Activated gamma-delta T cell treated with anti-CD3 and anti-CD28 coated beads, Interleukin-2, amount 50 U/mL, for 16 hours (primary cell): ENCODE data around the gene RRAS2.
A peak's percentile ranks its signal among the peaks of the same experiment; 100 is the strongest.
"Not testable (repeated sequence)": the region's sequence is repeated elsewhere in the genome, so short reads cannot be mapped to it uniquely, and the experiment has no call there.

Experiments used
- DNase-seq: peaks from one replicate; pipeline ENCODE4 v3.0.0-alpha.2; 2020; ENCODE audit warnings: low read depth

The RRAS2 gene

DNA sequence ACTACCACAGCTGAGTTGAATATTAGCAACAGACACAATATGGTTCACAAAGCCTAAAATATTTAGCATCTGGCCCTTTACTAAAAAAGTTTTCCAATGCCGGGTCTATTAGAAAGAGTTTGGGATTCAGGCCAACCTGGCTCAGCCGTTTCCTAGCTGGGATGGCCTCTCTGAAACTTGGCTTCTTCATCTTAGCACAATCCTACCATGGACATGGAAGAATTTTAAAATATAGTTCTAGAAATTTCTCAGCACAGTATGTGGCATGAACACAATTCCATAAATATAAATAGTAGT lies 103.8 kb downstream of the RRAS2 start:
- no peak for DNase-seq

DNA sequence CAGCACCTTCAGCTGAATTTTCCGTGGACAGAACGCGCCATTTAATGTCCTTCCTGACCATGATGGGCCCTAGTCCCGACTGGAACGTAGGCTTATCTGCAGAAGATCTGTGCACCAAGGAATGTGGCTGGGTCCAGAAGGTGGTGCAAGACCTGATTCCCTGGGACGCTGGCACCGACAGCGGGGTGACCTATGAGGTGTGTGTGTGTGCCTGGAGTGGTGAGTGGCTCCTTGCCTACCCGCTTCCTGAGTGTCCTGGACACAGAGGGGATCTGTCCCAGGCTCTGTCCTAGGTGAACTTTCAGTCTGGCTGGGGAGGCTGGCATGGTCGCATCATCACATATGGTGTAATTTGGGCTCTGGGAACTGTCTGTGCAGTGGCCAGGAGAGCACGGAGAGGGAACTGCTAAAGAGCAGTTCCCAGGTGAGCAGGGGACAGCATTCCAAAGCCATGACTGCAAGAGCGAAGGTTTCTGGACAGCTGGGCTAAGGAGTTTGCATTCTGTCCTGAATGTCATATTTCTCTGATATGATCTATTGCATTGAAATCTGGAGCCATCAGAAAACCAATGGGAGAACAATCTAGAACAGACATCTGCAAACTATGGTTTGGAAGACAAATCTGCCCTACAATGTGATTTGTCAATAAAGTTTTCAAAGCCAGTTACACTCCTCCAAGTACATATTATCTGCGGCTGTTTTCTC lies 104.3 kb downstream of the RRAS2 start:
- DNase-seq = no peak

DNA sequence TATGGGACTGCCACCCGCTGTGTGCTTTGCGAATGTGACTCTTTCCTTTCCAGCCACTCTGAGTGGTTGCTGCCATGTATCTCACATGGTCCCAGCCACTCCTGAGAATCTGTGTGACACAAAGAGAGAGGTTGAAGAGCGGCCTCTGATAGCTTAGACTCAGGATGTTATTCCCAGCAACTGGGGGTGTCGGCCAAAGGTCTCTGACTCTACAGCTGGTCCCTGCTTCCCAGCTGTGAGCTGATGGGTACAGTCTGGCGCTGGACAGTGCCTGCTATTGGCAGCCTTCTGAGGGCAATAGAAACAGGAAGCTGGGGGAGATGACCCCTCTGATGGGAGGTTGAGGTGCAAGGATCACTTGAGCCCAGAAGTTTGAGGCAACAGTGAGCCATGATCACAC lies 105.1 kb downstream of the RRAS2 start:
- no peak for DNase-seq

DNA sequence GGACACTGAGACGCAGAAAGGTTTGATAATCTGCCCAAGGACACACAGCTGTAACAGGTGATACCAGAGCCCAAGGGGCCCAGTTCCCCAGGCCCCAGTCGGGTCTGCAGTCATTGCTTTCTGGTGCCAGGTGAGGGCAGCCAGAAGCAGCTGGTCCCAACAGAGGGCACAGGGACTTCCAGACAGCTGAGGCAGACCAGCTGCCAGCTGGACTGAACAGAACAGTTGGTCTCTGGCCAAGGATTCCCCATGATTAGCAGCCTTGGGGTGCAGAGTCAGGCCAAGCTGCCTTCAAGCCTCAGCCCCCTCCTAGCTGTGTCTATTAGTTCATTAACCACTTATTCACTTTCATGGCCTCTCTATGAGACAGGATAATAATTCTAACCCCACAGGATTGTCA lies 105.6 kb downstream of the RRAS2 start:
- no peak for DNase-seq

DNA sequence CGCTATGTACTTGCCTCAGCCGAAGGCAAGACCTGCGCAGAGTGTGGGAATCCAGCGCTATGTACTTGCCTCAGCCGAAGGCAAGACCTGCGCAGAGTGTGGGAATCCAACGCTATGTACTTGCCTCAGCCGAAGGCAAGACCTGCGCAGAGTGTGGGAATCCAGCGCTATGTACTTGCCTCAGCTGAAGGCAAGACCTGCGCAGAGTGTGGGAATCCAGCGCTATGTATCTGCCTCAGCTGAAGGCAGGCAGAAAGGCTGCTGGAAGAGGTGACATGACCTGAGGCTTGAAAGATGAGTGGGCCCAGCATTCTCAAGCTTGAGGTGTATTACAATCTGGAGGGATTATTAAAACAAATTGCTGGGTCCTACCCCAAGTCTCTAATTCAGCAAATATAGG lies 106.5 kb downstream of the RRAS2 start:
- not testable (repeated sequence) for DNase-seq

DNA sequence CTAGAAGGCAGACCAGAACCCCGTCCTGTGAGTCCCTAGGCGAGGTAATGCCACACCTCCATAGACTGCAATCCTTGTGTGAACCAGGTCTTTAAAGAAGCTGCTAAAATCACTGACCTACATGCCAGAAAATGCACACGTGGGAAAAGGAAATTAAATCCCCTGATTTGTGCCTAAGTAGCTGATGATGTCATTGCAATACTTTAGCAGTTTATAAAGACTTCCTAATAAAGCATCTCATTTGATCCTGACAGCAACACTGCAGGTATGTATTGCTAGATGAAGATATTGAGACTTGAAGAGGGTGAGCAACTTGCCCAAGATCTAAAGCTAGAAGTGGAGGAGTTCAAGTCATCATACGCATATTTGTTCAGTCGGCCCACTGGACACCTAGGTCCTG lies 107.2 kb downstream of the RRAS2 start:
- no peak for DNase-seq

DNA sequence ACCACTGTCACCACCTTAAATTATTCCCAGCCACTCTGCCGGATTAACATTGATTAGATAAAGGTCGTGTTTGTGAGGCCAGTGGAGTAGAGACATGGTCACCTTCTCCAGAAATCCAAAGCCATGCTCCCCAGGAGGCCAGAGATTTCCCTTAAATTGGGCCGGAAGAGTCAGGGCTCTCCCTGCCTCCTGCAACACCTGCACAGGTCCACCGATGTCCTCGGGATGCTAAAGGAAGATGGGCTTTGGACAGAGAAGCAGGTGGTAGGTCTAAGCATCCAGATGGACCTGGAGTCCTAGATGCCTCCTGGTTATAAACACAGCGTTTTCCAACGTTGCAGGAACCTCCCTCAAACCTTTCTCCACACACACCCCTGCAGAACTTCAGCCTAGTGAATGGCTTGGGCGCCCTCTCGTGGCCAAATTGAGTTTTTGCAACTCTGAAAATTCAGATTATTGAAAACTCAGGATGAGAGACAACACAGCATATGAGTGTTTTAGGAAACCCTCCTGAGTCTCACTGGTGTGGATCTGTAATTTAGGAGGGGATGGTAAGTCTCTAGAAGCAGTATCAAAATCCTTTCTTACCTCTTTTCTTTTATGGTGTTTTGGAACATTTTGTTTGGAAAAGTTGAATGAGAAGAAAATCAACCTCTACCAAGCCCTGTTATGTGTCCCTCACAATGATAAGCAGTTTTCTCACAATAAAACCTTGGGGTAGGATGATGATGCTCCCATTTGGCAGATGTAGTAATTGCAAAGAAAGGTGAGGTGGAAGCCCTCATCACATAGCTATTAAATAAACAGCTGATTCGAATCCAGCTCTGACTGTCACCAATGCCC lies 109.6 kb downstream of the RRAS2 start:
- peak; percentile 54 for DNase-seq

DNA sequence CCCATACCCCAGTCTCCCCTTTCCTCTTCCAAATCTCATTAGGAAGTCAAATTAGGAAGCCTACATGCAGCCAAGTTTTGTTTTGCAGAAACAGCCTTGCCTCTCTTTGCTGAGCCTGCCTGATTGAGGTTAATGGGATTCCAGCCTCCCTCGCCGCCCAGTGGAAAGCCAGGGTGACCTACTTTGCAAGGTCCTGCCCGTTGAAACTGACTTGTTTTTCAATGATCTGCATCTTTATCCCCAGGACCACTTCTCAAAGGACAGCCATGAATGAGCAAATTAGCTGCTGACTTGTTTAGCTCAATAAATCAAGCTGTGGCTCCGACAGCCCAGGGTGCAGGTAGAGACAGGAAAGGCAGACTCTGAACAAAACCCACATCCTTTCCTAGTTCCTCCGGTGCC lies 110.4 kb downstream of the RRAS2 start:
- no peak for DNase-seq

DNA sequence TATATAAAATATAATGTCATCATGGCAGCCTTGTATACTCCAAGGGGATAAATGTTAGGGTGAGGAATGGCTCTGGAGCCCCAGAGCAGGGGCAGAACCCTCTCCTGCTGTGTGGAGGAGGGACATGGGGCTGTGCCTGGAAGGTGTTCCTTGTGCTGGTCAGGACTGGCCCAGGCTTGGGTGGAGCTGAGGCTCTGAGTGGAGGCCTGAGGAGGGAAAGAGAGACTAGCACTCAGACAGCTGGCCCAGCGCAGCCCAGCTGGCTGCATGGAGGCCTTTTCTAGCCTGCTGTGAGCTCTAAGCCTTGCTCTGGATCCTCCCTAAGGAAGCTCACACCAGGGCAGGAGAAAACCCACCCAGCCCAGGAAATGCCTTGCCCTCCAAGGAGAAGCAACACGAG lies 113.5 kb downstream of the RRAS2 start:
- no peak for DNase-seq

DNA sequence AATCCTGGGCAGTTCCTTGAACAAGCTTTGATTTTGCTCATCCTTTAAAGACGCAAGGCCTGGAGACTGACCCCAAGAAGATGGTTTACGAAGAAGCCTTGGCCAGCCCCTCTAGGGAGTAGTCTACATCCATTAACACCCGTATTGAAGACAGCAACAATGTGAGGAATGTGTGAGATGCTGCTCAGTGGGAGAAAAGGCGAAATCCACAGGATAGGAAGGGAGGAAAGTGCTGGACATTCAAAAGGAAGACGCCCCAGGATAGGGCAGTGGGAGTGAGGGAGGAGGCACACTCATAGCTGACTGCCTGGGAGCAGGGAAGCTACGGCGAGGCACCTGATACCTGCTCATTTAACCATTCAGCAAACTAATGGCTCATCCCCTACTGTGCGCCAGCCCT lies 114.1 kb downstream of the RRAS2 start:
- DNase-seq = no peak

DNA sequence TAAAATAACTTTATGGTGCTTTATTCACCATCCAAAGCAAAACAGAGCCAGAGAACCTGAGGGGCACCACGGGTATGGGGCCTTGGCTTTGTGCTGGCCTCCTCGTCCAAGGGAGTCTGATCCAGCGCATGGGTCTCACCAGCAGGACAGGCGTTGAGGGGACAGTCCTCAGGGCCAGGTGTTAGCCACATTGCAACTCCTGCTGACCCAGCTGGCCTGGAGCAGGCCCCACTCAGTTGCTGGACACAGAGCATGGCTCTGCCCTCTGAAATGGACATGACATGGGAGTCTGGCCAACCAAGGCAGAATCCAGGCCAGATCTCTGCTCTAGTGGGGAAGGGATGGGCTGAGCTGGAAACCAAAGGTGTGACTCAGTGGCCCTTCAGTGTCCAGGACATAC lies 116.2 kb downstream of the RRAS2 start:
- no peak for DNase-seq

DNA sequence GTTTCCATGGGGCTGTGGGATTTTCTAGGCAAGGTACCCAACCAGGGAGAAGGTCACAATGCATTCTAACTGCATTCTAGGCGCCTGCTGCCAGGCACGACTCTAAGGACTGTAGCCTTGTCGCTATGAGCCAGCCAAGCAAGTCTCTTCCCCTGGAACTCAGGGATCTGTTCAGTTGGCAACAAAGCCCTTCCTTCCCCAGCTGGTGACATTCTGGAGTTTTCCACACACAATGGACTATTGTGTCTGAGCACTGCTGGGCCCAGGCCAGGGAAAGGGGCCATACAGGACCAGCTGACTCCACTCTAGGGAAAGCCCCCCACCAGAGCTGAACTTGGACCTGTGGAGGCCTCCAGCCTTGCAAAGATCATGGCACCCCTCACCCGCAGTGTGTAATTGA lies 116.8 kb downstream of the RRAS2 start:
- no peak for DNase-seq

DNA sequence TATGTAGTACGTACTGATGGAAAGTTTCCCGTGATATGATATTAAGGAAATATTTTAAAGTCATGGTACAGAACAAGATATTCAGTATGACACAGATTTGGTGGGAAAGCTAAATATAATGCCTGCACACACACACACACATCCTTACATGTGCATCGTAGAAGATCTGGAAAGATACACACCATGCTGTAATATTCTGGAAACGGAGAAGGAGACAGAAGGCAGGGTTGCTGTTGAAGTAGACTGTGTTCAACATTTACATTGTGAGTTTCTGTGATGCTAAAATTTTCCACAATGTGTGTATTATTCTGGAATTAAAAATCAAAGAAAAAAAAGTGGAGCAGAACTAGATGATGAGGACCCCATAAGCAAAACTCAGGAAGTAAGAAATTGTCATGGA lies 118.0 kb downstream of the RRAS2 start:
- DNase-seq = no peak

DNA sequence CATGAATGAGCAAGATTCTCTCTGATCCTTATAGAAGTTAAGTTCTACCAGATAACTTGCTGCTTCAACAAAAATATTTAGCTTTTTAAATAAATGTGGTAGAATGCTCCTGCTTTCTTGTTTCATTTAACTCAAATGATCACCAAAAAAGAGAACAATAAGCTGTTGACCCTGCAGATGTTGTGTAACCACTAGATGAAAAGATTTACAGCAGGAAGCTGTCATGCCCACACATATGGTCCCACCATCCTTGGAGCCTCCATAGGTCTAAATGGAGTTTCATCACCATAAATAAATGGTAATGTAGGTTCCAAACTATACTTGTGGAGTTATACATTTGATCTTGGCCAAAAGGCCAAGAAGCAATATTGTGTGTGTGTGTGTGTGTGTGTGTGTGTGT lies 118.8 kb downstream of the RRAS2 start:
- DNase-seq = no peak

DNA sequence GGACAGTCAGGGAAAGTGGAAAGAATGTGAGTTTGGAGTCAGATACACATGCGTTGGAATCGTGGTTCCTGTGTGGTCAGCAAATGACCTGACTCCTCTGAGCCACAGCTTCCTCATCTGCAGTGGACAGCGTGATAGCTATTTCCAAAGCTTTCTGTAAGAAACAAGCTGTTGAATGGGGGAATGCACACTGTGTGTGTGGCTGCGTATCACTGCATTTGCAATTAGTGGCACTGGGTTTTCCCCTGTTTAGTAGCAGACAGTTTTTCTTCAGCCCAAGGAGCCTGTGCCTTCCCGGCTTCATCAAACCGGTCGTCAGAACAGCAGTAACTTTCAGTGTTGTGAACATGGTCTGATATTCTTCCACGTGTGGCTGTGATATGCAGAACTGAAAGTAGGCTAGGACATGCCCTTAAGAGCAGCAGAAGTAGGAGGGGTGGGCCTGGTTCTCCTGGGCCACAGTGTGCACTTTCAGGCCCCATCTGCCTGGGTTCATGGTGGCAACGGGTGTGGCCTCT lies 121.5 kb downstream of the RRAS2 start:
- no peak for DNase-seq

DNA sequence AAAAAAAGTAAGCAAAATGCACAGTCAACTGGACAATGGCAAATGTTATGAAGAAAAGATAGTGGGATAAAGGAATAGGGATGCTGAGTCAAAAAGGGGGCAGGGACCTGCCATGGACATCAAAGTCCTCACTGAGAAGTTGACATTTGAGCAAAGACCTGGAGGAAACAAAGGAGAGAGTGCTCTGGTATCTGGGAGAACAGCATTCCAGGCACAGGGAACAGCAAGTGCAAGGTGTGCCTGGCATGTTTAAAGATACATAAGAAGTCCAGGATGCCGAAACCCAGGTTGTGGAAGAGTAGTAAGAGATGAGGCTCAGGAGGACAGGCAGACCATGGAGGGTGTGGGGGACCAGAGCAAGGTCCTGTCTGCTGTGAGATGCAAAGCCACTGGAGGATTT lies 123.3 kb downstream of the RRAS2 start:
- DNase-seq = no peak

DNA sequence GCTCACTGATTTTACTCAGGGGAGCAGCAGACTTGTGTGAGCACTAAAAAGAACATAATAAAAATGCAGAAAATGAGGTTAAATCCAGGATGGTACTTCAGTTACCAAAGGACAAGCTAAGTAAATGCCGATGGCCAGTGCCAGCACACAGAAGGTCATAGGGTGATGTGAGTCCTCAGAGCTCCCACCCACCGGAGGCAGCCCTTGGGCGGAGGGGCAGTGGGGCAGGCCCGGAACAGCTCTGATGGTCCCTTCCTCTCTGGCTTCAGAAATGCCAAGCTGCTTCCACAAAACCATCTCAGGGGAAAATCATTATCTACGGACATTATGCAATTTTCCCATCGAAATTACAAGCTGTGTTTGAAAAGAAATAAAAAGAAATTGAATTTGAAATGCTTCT lies 124.5 kb downstream of the RRAS2 start:
- no peak for DNase-seq

DNA sequence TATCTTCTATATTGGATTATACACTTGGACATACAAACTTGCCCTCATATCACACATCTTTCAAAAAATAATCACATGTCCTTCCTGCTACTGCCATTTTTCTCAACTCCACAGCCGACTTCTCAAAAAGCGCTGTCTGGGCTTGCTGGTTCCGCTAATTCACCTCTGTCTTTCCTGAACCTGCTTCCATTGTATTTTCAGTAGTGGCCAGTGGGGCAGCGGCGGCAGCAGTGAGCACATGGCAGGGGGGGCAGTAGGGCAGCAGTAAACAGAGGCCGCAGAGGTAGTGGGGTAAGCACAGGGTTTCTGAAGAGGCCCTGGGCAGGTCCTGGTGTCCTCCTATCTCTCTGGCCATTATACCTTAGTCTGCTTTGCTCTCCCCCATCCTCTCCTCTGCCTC lies 126.3 kb downstream of the RRAS2 start:
- no peak for DNase-seq

DNA sequence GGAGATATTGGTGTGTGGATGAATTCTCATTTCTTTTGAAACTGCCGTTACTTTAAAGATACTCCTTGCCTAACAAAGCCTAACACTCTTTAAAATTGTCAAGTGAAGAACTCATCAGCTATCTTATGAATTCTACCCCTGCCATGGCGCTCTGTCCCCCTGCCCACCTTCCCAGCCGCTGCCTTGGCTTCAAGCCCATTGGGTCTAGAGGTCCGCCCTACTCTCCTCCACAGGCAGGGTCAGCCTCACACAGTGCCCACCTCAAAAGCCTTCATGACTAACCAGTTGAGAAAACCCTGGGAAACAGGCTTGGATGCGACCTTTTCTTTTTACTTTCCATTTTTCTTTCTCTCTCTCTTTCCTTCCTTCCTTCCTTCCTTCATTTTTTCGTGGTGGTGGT lies 128.6 kb downstream of the RRAS2 start:
- no peak for DNase-seq

DNA sequence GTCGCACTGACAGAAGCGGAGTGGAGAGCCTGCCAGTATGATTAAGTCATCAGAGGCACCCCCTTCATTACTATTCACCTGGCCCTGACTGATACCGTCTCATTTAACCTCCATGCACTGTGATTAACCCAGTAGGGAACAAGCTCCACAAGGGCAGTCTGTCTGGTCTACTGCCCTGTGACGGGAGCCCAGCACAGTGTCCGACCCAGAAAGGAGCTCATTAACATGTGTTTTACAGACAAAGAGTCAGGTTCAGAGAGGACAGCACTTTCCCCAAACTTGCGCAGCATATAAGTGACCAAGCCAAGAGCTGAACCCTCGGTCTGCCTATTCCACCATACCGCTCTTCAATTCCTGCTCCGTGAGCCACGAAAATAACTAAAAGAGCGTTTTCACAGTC lies 129.5 kb downstream of the RRAS2 start:
- DNase-seq = no peak

DNA sequence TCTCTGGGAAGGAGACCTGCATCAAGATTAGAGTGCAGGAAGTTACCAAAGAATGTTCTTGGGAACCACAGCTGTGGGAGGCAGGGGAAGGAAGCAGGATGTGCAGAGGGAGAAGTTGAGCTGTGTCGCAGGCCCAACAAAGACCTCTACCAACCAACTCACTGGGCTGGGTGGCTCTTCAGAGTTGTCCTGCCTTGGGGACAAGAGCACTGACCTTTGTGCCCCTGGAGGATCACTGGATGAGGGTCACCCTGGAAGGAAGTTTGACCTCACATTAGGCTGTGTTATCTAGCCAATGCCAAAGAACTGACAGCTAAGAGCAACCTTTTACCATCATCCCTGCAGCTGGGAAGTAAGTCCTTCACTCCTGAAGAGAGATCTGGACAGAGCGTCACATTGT lies 130.6 kb downstream of the RRAS2 start:
- no peak for DNase-seq
